HG03064 (cell line): ENCODE measurements around the gene PANX3.
A peak's percentile ranks its signal among the peaks of the same experiment; 100 is the strongest.

ENCODE experiments used
- ATAC-seq: cut with Tn5 transposase; IDR thresholded peaks from one replicate; pipeline ENCODE4 v1.9.1; 2021; ENCODE audit warnings: low read depth; ENCODE audit not compliant: unreplicated experiment

PANX3 gene

GRCh38 chr11:124612567-124613246 is 1.5 kb downstream of the PANX3 start:
- no peak for ATAC-seq

- no peak for ATAC-seq
Observed at GRCh38 chr11:124618863-124619262, 7.6 kb downstream of the PANX3 start.

GRCh38 chr11:124622531-124623451 is 11.6 kb downstream of the PANX3 start, which contains the start of gene TBRG1:
Gene TBRG1 (plus strand): TSS chr11:124622864. CDS start chr11:124623084, 220 bp downstream.
- ATAC-seq, result peak; percentile 98

- no peak for ATAC-seq
Observed at GRCh38 chr11:124623861-124624525, 12.8 kb downstream of the PANX3 start.

GRCh38 chr11:124625504-124626168 is 14.4 kb downstream of the PANX3 start:
- ATAC-seq, result no peak

GRCh38 chr11:124627546-124627945 is 16.3 kb downstream of the PANX3 start:
- no peak for ATAC-seq

GRCh38 chr11:124629961-124630360 is 18.7 kb downstream of the PANX3 start:
- ATAC-seq, result no peak

GRCh38 chr11:124633355-124633754 is 22.1 kb downstream of the PANX3 start:
- ATAC-seq, result no peak

GRCh38 chr11:124635932-124636331 is 24.7 kb downstream of the PANX3 start:
- ATAC-seq, result no peak

- no peak for ATAC-seq
Observed at GRCh38 chr11:124638500-124638899, 27.3 kb downstream of the PANX3 start.

GRCh38 chr11:124639186-124639585 is 28.0 kb downstream of the PANX3 start:
- ATAC-seq, result no peak

- no peak for ATAC-seq
Observed at GRCh38 chr11:124640666-124641065, 29.4 kb downstream of the PANX3 start.

GRCh38 chr11:124642628-124643027 is 31.4 kb downstream of the PANX3 start:
- ATAC-seq, result no peak

GRCh38 chr11:124643042-124643604 is 31.9 kb downstream of the PANX3 start:
- no peak for ATAC-seq

GRCh38 chr11:124643605-124644425 is 32.6 kb downstream of the PANX3 start:
- ATAC-seq, result no peak

GRCh38 chr11:124644426-124645280 is 33.4 kb downstream of the PANX3 start:
- ATAC-seq, result no peak

- ATAC-seq, result no peak
Observed at GRCh38 chr11:124646148-124646547, 34.9 kb downstream of the PANX3 start.

- ATAC-seq, result no peak
Observed at GRCh38 chr11:124648610-124649009, 37.4 kb downstream of the PANX3 start.
